Muscle of arm (tissue), 12 donors: ENCODE data around the gene ADCY5. TPM values are rescaled to one million over a fixed set of nuclear protein-coding genes. Genes with fewer than 3 reads are reported as not detected.

Source experiments
- DNase-seq: peaks from one replicate; pipeline ENCODE4 v3.0.0-alpha.2; 2013
- polyA plus RNA-seq, 12 donors: library from polyadenylated mRNA; unstranded; fragments of 120-200 nt; gene quantifications; one replicate each; pipeline ENCODE4 v1.2.1, GENCODE V29; 2013; ENCODE audit not compliant: insufficient read length in 12 of 12

The ADCY5 gene
- polyA plus RNA-seq, 12 donors, result 2.5 to 10.5 (median 4.3) TPM; not detected in 1

DNA sequence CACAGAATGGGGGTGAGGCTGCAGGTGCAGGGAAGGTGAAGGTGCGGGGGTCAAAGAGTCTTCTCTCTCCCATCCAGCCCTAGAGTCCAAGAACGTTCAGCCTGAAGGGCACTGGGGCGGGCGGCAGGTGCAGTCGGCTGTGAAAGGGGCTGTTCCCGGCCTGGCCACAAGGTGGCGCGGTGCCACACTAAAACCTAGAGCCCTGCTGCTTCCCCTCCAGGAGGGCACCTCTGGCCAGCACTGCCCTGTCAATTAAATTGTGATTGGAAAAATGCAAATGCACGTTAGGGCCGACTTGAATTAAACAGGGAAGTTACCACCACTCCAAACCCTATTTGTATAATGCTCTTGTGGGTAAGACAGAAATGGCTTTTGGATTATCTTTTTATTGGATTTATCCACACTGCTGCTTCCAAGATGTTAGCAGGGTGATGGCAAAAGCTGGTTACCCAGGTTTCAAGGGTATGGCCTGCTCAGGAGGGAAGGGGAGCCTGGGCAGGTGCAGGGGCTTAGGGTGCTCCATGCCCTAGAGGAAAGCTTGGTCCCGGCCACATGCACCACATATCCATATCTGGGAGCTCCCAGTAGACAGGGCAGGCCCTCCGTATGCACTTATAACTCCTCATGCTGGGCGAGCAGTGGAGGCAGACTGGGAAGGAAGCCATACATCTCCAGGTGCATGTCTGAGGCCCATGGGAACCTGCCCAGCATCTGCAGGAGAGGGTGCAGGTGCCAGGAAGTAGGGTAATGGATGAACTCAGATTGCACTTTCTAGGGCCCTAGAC lies 119.8 kb downstream of the ADCY5 start:
- peak; percentile 63 for DNase-seq

DNA sequence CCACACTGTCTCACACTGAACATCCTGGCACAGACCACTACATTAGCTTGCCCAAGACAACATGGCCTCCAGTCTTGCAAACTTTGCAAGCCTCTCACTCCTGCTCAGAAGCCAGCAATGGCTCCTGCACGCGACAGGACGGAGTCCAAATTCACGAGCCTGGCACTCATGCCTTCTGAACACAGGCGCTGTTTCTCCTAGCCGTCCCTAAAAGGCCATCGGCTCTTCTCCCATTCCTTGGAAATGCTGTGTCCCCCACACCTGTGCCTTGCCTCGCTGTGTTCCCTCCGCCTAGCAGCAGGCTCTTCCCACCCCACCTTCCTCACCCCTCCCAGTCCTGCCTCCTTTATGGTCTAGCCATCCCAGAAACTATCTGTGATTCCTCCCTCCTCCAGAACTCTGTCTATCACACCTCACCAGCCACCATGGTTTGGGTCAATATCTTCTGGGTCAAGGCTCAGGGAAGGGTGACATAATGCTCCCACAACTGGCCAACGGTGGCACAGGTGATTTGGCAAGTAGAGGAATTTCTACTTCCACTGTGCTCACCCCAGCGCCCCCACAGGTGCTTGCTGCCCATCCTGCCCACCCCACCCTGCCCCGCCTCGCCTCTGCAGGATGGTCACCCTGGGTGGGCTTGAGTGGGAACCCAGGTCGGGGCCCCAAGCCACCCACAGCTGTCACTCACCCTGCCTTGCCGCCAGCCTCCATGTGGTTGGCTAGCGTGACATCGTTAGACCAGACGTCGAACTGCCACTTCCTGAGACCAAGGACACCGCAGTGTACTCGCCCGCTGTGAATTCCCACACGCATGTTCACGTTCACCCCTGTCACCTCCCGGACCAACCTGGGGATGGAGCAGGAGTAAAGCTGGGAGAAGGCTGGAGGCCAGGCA lies 120.7 kb downstream of the ADCY5 start:
- DNase-seq, result no peak

DNA sequence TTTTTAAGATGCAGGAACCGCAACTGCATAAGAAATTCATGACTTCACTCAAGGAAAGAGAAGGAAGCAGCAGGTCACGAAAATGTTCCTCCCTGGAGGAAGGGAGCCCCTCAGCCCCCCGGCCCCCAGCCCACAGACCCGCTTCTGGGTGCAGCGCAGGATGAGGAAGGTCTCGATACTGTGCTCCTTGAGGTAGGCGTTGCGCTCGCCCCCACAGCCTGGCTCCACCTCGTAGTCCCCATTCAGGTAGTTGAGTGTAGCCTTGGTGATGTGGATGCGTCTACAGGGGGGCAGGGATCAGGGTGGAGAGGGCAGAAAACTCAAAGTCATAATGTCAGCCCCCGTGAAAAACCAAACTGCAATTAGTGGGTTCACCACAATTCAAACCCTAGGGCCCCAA lies 121.4 kb downstream of the ADCY5 start:
- DNase-seq, result no peak

DNA sequence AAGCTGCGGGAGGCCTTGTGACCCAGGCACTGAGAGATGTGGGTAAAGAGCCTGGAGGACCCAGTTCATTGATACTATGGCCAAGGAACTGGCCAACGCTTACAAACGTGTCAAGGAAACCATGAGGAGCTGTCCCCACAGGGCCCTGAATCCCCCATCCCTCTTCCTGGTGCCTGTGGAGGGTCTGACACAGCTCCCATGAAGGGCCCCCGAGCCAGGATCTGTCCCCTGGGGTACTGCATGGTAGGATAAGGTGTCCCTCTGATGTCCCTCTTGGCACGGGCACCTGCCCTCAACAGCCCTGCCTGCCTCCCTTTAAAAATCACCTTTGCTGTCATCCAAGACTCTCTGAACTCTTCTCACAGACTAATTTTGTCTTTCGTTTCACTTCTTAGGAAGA lies 122.4 kb downstream of the ADCY5 start:
- no peak for DNase-seq

DNA sequence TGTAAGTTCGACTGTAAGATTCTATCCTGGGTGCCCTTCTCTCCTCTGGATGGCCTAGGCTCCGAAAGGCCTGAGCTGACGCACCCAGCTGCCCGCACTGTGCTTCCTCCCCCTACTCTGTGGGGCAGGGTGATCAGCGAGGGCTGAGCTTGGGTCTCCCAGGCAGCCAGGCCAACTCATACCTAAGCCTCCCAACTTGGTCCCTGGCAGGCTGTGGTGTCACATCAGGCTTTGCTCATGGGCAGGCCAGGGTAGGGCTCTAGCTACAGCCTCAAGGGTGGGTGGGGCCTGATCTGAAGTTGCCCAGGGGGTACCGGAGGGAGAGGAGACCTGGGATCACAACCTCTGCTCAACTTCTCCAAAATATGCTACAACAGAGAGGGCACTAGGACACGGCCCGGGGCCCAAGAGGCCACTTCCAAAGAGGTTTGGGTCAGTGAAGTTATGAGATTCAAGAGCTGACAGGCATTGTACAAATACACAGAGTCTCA lies 123.1 kb downstream of the ADCY5 start:
- no peak for DNase-seq

DNA sequence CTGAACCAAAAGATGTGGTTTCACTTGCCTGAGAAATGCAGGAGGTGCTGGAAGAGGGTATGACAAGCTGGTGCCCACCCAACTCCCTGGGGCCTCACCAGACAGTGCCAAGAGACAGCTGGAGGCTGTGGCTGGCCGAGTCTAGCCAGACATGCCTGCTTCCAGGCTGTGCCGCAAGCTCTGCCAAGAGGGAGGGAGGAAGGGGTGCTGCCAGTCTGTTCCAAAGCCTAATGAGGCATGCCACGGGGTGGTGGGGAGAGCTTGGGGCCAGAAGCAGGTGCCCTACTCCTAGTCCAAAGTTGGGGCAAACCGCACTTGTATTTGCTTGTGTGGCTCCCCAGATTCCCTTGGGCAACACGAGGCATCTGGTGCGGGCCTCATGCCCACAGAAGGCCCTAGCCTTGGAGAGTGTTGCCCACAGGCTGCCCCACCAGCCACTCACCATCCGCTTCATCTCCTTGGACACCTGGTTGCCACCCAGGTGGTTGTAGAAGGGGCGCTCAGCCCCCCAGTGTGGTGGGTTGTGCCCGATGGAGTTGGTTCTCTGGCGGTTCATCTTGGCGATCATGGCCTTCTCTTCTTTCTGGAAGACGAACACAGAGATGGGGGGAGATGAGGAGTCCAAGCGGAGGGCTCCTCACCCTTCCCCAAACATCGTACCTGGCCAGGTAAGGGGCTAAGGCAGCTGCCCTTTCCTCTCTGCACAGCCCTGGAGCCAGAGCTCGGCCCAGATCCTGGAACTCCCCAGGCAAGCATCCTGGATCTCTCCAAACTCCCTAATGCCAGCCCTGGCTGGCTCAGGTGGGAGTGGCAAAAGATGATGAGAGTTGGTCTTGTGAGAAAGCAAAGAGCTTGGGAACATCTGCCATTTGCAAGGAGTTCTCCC lies 123.8 kb downstream of the ADCY5 start:
- no peak for DNase-seq

DNA sequence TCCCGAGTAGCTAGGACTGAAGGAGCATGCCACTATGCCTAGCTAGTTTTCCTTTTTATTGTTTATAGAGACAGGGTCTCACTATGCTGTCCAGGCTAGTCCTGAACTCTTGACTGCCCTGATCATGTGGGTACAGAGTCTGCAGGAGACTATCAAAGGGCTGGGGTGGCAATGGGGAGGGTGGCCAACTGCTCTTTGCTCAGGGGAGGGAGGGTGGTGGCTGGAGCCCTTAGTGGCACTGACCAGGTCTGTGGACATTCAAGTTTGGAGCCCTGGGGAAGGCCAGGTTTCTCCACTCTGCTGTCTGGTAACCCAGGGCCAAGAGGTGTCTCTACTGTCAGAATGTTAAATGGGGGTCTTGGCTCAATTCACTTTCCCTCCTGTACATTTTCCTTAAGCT lies 125.1 kb downstream of the ADCY5 start:
- no peak for DNase-seq

DNA sequence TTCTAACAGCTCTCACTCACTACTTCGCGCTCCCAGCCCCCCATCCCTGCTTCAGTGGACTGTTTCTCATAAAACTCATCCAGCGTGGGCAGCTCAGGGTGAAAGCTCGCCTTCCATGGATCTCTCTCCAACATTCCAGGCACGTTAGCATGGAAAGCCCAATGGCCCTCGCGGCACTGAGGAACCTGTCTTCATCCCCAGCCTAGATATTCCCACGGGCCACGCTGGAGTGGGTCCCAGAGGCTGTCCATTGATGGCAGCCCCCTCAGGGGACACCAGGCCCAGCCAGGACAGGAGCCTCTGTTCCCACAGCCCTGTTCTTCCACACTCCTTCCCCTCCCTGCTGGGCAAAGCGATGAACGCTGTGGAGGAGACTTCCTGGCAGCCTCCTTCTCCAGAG lies 126.0 kb downstream of the ADCY5 start:
- DNase-seq, result no peak

DNA sequence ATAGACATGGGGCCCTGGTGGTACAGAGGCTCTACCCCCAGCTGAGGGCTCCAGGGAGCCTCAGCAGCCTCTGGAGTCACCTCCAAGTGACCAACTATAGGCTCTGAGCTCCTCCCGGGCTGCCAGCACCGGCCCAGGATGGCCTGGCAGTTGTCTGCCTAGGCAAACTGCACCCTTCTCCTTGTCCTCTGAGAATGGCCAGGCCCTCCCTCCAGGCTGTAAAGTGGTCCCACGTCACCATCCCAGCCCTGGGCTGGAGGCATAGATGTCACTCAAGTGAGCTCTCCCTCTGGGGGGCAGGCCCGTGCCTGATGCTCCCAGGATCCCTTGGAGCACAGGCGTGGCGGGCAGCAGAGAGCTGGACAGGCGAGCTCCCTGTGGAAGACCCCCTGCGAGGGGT lies 127.1 kb downstream of the ADCY5 start:
- DNase-seq, result no peak

DNA sequence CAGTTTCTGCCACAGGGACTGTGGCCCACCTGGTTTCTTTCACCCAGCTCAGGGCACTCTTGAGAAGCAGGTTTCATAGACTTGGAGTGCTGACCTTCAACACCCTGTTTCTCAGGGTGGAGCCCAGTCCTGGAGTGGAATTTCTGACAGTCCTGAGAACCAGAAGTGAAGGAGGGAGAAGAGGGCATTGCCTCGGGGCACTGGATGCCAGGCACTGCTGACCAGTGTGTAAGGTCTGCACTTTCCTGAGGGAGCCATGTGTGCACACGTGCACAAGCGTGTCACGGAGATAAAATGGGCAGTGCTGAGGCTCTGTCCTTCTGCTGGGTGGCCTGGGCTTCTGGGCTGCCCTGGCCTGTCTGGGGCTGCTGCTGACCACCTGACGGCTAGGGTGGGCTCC lies 128.7 kb downstream of the ADCY5 start:
- no peak for DNase-seq

DNA sequence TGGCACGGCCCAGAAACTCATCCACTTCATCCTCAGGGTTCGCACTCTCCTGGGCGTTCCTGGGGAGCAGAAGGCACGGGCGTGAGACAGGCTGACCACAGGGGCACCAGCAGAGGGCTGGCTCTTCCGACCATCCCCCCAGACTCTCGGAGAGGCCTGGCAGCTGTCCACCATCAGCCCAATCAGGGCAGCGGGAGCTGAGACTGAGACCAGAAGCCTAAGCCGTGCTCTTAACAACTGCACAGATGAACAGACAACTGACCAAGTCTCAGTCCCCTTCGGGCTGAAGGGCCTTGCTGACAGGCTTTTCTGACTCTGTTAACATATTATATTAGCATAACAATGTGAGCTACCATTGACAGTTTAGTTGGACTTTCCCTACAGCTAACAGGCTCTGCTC lies 129.1 kb downstream of the ADCY5 start:
- DNase-seq, result no peak

DNA sequence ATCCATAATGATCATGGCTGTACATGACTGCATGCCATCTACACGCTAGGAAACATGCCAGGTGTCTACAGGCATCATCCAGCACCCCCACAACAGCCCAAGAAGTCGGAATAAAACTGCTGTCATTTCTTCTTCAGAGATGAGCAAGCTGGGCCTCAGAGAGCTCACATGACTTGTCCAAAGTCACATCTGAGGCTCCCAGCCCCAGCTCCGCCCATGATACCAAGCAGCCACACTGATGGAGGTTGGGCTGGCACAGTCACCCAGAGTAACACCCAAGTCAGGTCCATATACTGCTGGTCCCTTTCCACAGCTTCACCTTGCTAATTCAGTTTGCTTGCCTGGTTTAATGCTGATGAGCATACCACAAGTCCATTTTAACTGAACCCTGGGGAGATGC lies 130.5 kb downstream of the ADCY5 start:
- DNase-seq, result no peak

DNA sequence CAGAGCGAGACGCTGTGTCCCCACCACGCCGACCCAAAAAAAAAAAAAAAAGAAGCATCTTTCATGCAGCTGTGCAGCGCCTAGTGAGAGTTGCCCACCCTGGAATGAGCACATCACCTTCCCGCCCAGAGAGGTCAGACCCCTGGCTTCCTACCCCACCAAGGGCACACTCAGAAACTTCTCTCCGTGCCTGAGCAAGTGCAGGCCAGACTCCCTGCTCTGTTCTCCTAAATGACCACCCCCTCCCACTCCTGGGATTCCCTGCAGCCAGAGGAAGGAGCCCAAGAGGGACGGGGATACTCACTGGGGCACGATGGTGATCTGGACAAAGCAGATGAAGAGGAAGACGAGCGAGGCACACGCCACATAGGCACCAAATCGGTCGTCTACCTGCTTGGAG lies 131.2 kb downstream of the ADCY5 start:
- no peak for DNase-seq

DNA sequence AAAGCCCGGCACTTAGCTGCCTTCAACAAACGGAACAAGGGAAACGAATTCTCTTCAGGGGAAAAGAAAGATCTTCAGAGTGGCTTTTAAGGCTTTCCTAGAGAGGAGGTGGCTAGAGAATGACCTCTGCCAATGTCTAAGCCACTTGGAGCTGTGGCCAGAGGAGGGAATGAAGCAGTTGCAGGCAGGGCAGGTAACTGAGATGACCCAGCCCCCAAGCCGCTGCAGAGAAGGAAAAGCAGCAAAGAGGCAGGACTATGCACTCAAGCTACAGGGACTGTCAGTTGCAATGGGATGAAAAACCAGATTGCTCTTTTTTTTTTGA lies 133.7 kb downstream of the ADCY5 start:
- DNase-seq, result no peak

DNA sequence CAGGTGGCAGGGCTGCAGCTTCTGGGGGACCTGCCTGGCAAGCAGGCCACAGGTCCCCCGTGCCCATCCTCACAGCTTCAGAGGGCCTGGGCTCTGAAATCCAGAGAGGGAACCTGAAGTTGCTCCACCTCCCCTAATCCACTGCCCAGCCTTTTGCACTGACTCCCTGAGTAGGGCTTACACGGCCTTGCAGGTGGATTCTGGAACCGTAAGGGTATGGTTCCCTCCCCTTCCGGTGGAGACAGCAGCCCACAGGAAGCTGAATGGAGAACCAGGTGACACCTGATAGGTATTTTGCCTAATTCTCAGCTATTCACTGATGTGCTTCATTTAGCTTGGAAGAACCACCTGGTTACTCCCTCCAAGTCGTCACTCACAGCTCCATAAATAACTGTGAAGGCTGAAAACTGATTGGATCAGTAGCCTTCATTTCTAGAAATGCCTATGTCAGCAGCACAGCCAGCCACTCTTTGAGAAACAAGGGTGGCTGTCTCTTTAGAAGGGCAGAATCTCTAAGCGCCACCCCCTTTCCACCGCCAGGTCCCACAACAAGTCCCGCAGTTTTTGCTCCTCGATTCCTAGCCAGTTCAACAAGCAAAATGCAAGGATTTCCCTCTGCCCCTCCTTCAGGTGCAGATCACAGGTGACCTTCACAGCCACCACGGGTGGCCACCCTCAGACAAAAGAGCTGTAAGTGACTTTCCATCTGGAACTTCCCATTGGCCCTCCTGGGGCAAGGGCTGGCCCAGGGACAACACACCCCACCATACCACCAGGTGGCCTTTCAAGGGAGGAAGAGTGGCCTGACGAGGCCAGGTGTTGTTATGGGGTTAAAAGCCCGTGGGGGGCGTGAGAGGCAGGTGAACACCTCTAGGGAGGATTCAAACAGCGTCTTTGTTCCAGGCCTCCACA lies 134.3 kb downstream of the ADCY5 start:
- DNase-seq, result no peak

DNA sequence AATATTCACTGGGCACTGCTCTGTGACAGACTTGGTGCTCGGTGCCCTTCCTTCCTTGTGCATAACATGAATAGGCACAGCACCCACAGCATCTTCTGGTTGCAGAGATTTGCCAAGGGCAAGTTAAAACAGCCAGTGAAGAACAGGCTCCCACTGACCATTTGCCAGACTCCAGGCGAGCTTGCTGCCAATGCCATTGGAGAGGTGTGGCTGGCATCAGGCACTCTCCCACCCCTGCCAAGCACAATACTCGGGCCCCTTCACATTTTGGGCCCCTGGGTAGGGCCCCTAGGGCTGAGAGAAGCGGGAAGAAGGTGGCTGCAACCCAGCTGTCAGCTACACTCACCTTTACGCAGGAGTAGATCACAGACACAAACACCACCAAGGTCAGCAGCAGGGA lies 135.0 kb downstream of the ADCY5 start:
- DNase-seq, result no peak

DNA sequence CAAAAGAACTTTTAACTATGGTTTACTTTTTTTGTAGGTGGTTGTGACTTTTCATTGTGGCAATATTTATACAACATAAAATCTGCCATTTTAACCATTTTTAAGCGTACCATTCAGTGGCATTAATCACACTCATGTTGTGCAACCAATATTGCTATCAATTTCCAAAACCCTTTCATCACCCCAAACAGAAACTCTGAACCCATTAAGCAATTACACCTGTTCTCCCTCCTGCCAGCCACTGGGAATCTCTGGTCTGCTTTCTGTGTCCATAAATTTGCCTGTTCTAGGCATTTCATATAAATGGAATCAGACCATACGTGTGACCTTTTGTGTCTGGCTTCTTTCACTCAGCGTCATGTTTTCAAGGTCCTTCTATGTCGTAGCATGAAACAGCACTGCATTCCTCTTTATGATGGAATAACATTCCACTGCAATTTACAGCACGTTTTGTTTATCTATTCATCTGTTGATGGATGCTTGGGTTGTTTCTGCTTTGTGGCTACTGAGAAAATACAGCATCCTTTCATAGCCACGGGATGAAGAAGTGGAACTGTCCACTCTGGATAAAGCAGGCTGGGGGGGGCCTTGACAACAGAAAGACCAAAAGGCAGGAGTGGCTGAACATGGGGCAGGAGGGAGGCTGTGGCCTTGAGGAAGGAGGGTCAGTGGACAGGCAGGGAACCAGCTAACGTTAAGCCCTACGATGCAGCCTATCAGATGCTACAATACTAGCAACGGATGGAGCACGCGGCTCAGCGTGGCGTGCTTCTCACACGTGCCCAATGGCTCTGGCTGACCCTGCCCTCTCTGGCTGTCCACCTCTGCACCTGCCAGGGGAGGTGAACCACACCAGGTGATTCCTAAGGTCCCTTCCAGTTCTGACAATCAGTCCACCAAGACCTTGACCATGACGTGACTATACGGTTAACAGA lies 136.3 kb downstream of the ADCY5 start:
- no peak for DNase-seq

DNA sequence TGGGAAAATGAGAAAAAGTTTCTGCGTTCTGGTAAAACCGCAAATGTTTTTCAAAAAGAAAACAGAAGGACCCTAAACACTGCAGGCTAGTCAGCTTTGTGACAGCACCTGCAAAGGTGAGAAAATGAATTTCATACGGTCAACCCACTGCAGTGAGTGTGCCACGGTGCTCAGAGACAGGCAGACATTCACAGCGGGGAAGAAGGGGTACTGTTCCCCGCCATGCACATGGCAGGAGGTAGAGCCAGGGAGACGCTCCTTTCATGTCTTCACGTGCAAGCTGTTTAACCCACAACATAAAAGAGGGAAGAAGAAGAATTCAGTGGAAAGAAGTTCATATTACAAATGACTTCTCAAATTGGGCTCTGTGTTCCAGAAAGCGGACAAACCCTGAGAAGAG lies 137.7 kb downstream of the ADCY5 start:
- no peak for DNase-seq

DNA sequence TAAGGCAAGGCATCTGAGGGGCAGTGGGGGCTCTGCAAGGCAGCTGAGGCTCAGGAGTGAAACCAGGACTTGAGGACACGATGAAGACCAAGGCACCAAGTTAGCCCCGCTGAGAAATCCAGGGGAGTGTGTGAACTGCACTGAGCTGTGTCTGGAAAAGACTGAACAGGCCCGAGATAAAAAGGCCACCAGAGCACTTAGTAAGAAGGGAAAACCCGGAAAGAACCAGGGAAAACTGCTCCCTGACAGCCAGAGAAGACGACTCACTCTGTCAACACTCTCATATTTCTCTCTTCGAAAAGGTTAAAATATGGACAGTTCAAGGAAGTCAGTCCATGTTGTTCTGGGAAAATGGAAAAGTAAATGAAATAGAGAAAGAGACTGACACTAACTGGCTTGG lies 138.1 kb downstream of the ADCY5 start:
- DNase-seq, result no peak

DNA sequence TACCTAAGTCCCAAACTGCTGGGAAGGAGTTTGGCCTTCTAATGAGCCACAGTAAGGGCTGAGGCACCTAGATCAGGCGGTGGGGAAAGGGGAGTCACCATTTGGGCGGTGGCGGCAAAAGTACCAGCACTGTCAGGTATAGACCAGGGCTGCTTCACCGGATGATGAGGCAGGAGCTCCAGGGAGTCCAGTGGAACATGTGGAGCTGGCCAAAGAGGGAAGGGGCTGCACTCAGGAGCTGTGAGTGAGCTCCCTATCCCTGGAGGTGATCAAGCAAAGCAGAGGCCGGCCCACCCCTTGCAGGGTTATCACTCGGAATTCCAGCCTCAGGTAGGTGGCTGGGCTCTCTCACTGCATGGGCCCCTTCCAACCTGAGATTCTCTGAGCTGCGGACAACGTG lies 138.7 kb downstream of the ADCY5 start:
- no peak for DNase-seq
